C4-2B (cell line): ENCODE measurements around the gene IER5.

ENCODE experiments used
- CTCF ChIP-seq: fragments of 450-650 bp; conservative IDR thresholded peaks from 2 replicates; pipeline ENCODE4 v1.5.1; 2017; ENCODE audit warnings: mild to moderate bottlenecking
- ZFX ChIP-seq: fragments of 450-650 bp; IDR thresholded peaks from 2 replicates; pipeline ENCODE4 v1.6.1; 2017

GRCh38 chr1:181086926-181087325, 1.6 kb upstream of the IER5 start:
- TF ChIP-seq CTCF (no peak), ZFX (no peak)
